ENCODE results near the gene COX18. TPM values are rescaled to one million over a fixed set of nuclear protein-coding genes. Genes with fewer than 3 reads are reported as not detected.

COX18 gene
- total and polyA plus RNA-seq, 2 experiments from 2014 or later: 5.4 to 28.9 TPM

DNA sequence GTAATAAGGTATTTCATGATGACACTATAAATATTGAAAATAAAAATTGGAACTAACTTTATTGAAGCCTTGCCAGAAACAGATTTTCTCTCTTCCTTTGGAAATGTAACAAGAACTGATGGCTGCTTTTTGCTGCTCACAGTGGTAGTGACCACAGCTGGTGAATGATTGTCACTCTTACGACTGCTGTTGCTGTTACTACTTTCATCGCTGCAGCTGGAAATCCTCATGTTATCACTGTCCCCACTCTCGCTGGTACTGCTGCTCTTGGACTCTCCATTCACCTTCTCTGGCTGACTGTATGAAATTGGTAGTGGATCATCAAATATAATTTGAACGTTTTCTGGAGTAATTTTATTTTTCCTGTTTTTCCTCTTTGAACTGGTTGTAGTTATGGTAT, 28.5 kb upstream of the COX18 start:
- TF ChIP-seq EZH2phosphoT487 (IDR thresholded peaks at IDR 0.05; ENCODE audit: low read depth, severe bottlenecking, unreplicated experiment) (no peak), EZH2 (IDR thresholded peaks at IDR 0.05; ENCODE audit: borderline replicate concordance) (no peak)
- TF ChIP-seq, protein P1, sequence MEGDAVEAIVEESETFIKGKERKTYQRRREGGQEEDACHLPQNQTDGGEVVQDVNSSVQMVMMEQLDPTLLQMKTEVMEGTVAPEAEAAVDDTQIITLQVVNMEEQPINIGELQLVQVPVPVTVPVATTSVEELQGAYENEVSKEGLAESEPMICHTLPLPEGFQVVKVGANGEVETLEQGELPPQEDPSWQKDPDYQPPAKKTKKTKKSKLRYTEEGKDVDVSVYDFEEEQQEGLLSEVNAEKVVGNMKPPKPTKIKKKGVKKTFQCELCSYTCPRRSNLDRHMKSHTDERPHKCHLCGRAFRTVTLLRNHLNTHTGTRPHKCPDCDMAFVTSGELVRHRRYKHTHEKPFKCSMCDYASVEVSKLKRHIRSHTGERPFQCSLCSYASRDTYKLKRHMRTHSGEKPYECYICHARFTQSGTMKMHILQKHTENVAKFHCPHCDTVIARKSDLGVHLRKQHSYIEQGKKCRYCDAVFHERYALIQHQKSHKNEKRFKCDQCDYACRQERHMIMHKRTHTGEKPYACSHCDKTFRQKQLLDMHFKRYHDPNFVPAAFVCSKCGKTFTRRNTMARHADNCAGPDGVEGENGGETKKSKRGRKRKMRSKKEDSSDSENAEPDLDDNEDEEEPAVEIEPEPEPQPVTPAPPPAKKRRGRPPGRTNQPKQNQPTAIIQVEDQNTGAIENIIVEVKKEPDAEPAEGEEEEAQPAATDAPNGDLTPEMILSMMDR (IDR thresholded peaks at IDR 0.05; ENCODE audit: poor library complexity): no peak

DNA sequence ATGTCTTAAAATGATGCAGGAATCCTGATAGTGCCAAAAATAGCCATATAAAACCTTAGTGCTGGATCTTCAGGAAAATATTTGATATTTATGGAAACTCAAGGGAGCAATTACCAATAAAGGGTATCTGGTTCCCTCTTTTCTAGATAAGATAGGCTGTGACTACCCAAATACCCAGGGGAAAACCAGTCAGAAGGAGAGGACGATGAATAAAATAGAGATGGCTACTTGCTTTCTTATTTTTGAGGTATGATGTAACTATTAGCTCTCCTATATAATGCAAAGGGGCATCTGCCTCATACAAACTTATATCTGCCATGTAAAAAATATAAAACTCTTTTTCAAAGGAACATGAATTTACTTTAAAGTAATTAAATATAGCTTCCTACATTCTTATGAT, 23.4 kb upstream of the COX18 start:
- Histone ChIP-seq H2AFZ (no peak overlapping the region), H3K9me2 (replicated peaks; ENCODE audit: insufficient read depth) (no peaks in the 10 kb centered on the region), H3K4me3 (no peak overlapping the region), H3K4me1 (ENCODE audit: insufficient read depth) (no peaks in the 10 kb centered on the region), H3K9me3 (ENCODE audit: low read depth) (no peaks in the 10 kb centered on the region), H3K4me2 (no peak overlapping the region), H3K27ac (no peak overlapping the region), H4K20me1 (ENCODE audit: insufficient read depth, poor library complexity, severe bottlenecking) (peaks cover 3% of the 10 kb centered on the region), H3K79me2 (peaks cover 26% of the 10 kb centered on the region), H3K27me3 (no peaks in the 10 kb centered on the region), H3K36me3 (replicated peaks; ENCODE audit: insufficient read depth, low read depth) (no peaks in the 10 kb centered on the region)
- no peak for TF ChIP-seq EZH2phosphoT487 (IDR thresholded peaks at IDR 0.05; ENCODE audit: low read depth, severe bottlenecking, unreplicated experiment)
- no peak for TF ChIP-seq EZH2 (IDR thresholded peaks at IDR 0.05; ENCODE audit: borderline replicate concordance)
- TF ChIP-seq, protein P1 (IDR thresholded peaks at IDR 0.05; ENCODE audit: poor library complexity): no peak
- WGBS (ENCODE audit: low lambda C conversion rate, missing lambda C conversion rate): 97% methylated on average over 1 of the region's 1 CpG
- DNase-seq (ENCODE audit: low spot score): no peak

More for the DNA sequence above, 28.5 kb upstream of the COX18 start:
- DNase-seq (ENCODE audit: low spot score): no peak
- Histone ChIP-seq H3K27me3 (no peaks in the 10 kb centered on the region), H4K20me1 (ENCODE audit: insufficient read depth, poor library complexity, severe bottlenecking) (no peaks in the 10 kb centered on the region), H3K79me2 (no peaks in the 10 kb centered on the region), H3K4me2 (no peak overlapping the region), H3K9me3 (ENCODE audit: low read depth) (no peaks in the 10 kb centered on the region), H3K27ac (no peak overlapping the region), H3K4me3 (no peak overlapping the region), H3K9me2 (replicated peaks; ENCODE audit: insufficient read depth) (no peaks in the 10 kb centered on the region), H3K4me1 (ENCODE audit: insufficient read depth) (no peaks in the 10 kb centered on the region), H2AFZ (no peak overlapping the region), H3K36me3 (replicated peaks; ENCODE audit: insufficient read depth, low read depth) (no peaks in the 10 kb centered on the region)
- WGBS (ENCODE audit: low lambda C conversion rate, missing lambda C conversion rate): 91% methylated on average over 4 of the region's 4 CpGs

DNA sequence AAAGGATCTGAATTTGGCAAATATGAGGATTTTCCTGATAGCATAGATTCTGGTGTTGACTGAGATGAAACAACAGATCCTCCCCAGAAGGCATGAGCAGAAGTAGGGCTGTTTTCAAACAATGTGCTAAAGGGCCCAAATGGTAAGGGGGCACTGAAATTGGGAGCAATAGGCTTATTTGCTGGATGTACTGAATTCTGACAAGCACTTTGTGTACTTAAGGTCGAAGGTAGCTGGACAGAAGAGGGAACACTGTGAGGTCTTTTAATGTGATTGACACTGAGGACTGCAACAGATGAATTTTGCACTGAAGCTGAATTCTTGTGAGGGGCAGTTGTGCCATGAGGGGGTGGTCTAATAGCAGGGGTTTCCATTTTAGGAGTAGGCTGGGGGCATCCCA, 21.2 kb upstream of the COX18 start:
- no peaks in the 10 kb centered on the region for H3K36me3 ChIP-seq (replicated peaks; ENCODE audit: insufficient read depth, low read depth)
- H3K4me1 ChIP-seq (ENCODE audit: insufficient read depth): no peaks in the 10 kb centered on the region
- no peak overlapping the region for H2AFZ ChIP-seq
- H4K20me1 ChIP-seq (ENCODE audit: insufficient read depth, poor library complexity, severe bottlenecking): peaks cover 3% of the 10 kb centered on the region
- H3K4me2 ChIP-seq: no peak overlapping the region
- no peaks in the 10 kb centered on the region for H3K9me2 ChIP-seq (replicated peaks; ENCODE audit: insufficient read depth)
- H3K27ac ChIP-seq: no peak overlapping the region
- peaks cover 43% of the 10 kb centered on the region for H3K79me2 ChIP-seq
- H3K9me3 ChIP-seq (ENCODE audit: low read depth): no peaks in the 10 kb centered on the region
- WGBS (ENCODE audit: low lambda C conversion rate, missing lambda C conversion rate): 95% methylated on average over 1 of the region's 1 CpG
- TF ChIP-seq, protein P1 (IDR thresholded peaks at IDR 0.05; ENCODE audit: poor library complexity): no peak
- TF ChIP-seq EZH2 (IDR thresholded peaks at IDR 0.05; ENCODE audit: borderline replicate concordance) (no peak), EZH2phosphoT487 (IDR thresholded peaks at IDR 0.05; ENCODE audit: low read depth, severe bottlenecking, unreplicated experiment) (no peak)
- no peak for DNase-seq (ENCODE audit: low spot score)
- H3K27me3 ChIP-seq: no peaks in the 10 kb centered on the region
- H3K4me3 ChIP-seq: no peak overlapping the region

DNA sequence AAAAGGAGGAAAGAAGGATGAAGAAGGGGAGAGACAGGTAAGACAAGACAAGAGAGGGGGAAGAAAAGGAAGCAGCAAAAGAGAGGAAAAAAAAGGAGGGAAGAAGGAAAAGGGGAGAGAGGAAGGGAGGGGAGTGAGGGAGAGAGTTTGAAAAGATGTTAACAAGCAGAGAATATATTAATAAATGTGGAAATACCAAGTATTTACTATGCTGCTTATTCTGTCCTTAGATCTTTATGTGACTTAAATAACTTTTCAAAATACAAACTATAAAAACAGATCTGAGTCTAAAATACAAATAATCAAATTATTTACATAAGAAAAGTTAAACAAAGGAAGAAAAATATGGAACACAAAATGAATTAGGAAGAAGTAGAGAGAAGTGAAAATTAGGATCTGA, 18.4 kb upstream of the COX18 start:
- Histone ChIP-seq H3K4me3 (no peak overlapping the region), H3K9me3 (ENCODE audit: low read depth) (no peaks in the 10 kb centered on the region), H3K4me1 (ENCODE audit: insufficient read depth) (no peaks in the 10 kb centered on the region), H4K20me1 (ENCODE audit: insufficient read depth, poor library complexity, severe bottlenecking) (peaks cover 3% of the 10 kb centered on the region), H3K4me2 (no peak overlapping the region), H2AFZ (no peak overlapping the region), H3K9me2 (replicated peaks; ENCODE audit: insufficient read depth) (no peaks in the 10 kb centered on the region), H3K27me3 (no peaks in the 10 kb centered on the region), H3K27ac (no peak overlapping the region), H3K79me2 (peaks cover 52% of the 10 kb centered on the region), H3K36me3 (replicated peaks; ENCODE audit: insufficient read depth, low read depth) (no peaks in the 10 kb centered on the region)
- TF ChIP-seq EZH2 (IDR thresholded peaks at IDR 0.05; ENCODE audit: borderline replicate concordance): no peak
- DNase-seq (ENCODE audit: low spot score): no peak

Data from hepatocyte (in vitro differentiated cells).